ENCODE measurements around the gene AXIN2. TPM values are rescaled to one million over a fixed set of nuclear protein-coding genes. Genes with fewer than 3 reads are reported as not detected.
A peak's percentile ranks its signal among the peaks of the same experiment; 100 is the strongest.

Gene AXIN2
- total RNA-seq, 1 donor from 2014 or later, result 8.9 TPM

- Histone ChIP-seq H3K27me3 (ENCODE audit: insufficient read depth, low read length) (peaks cover 2% of the 10 kb centered on the region), H3K9me3 (ENCODE audit: insufficient read depth, low read depth, low read length) (no peaks in the 10 kb centered on the region), H3K4me1 (ENCODE audit: insufficient read depth, low read length) (peaks cover 11% of the 10 kb centered on the region), H3K36me3 (ENCODE audit: insufficient read depth, low read length) (no peaks in the 10 kb centered on the region), H4K20me1 (ENCODE audit: insufficient read depth, low read length) (no peaks in the 10 kb centered on the region), H2AFZ (ENCODE audit: low read depth, low read length) (no peak overlapping the region), H3K27ac (ENCODE audit: low read depth, low read length) (no peak overlapping the region), H3K4me3 (ENCODE audit: insufficient read depth, low read depth, low read length) (no peak overlapping the region), H3K9ac (ENCODE audit: low read length) (no peak overlapping the region), H3K4me2 (ENCODE audit: low read length) (no peak overlapping the region), H3K79me2 (ENCODE audit: insufficient read depth, low read length) (no peaks in the 10 kb centered on the region)
- FAIRE-seq, result no peak
- no peak for TF ChIP-seq CTCF (IDR thresholded peaks at IDR 0.05; ENCODE audit: insufficient read depth, low read depth, low read length)
- no peak for TF ChIP-seq EZH2 (IDR thresholded peaks at IDR 0.05; ENCODE audit: insufficient read depth, low read length)
- Mint-ChIP-seq H3K4me1 (ENCODE audit: low read depth, unreplicated experiment) (peaks cover 12% of the 10 kb centered on the region), H3K27me3 (ENCODE audit: low read depth, unreplicated experiment) (peaks cover 17% of the 10 kb centered on the region), H3K27ac (ENCODE audit: unreplicated experiment) (no peak overlapping the region), H3K9me3 (ENCODE audit: unreplicated experiment) (peaks cover 5% of the 10 kb centered on the region), H3K4me3 (ENCODE audit: unreplicated experiment) (no peak overlapping the region), H3K36me3 (ENCODE audit: low read depth, unreplicated experiment) (no peaks in the 10 kb centered on the region)
- DNase-seq (ENCODE audit: low read depth), result peak; percentile 76
These were observed 42.0 kb downstream of the AXIN2 start for GRCh38 chr17:65519462-65519861.

DNA sequence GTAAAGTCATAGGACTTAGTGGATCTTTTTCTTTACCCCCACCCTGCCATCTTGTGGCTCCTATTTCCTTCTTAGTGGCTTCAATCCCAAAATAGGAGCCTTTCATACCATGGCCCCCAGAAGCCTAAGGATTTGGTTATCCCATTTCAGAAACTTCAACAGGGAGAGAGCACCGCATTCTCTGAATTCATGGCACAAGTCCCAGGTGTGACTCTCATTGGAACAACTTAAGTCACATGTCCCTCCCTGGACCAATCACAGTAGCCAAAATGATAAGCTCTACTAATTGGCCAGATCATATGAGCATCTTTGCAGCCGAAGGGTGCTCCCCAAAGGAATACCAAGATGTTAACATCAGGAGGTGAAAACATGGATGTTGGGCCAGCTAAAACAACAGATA lies 43.2 kb downstream of the AXIN2 start:
- peaks cover 17% of the 10 kb centered on the region for H3K27me3 Mint-ChIP-seq (ENCODE audit: low read depth, unreplicated experiment)
- no peaks in the 10 kb centered on the region for H3K79me2 ChIP-seq (ENCODE audit: insufficient read depth, low read length)
- H3K9ac ChIP-seq (ENCODE audit: low read length), result no peak overlapping the region
- no peak overlapping the region for H3K27ac Mint-ChIP-seq (ENCODE audit: unreplicated experiment)
- no peak overlapping the region for H2AFZ ChIP-seq (ENCODE audit: low read depth, low read length)
- no peak overlapping the region for H3K4me3 ChIP-seq (ENCODE audit: insufficient read depth, low read depth, low read length)
- H3K4me2 ChIP-seq (ENCODE audit: low read length), result no peak overlapping the region
- no peak for TF ChIP-seq CTCF (IDR thresholded peaks at IDR 0.05; ENCODE audit: insufficient read depth, low read depth, low read length)
- TF ChIP-seq EZH2 (IDR thresholded peaks at IDR 0.05; ENCODE audit: insufficient read depth, low read length), result no peak
- H3K9me3 Mint-ChIP-seq (ENCODE audit: unreplicated experiment), result peaks cover 8% of the 10 kb centered on the region
- H3K27ac ChIP-seq (ENCODE audit: low read depth, low read length), result no peak overlapping the region
- H3K4me1 ChIP-seq (ENCODE audit: insufficient read depth, low read length), result peaks cover 12% of the 10 kb centered on the region
- DNase-seq (ENCODE audit: low read depth) (peak; percentile 63), FAIRE-seq (no peak)
- no peaks in the 10 kb centered on the region for H3K9me3 ChIP-seq (ENCODE audit: insufficient read depth, low read depth, low read length)
- no peaks in the 10 kb centered on the region for H3K36me3 ChIP-seq (ENCODE audit: insufficient read depth, low read length)
- no peak overlapping the region for H3K4me3 Mint-ChIP-seq (ENCODE audit: unreplicated experiment)
- H4K20me1 ChIP-seq (ENCODE audit: insufficient read depth, low read length), result no peaks in the 10 kb centered on the region
- peaks cover 12% of the 10 kb centered on the region for H3K4me1 Mint-ChIP-seq (ENCODE audit: low read depth, unreplicated experiment)
- peaks cover 2% of the 10 kb centered on the region for H3K27me3 ChIP-seq (ENCODE audit: insufficient read depth, low read length)
- H3K36me3 Mint-ChIP-seq (ENCODE audit: low read depth, unreplicated experiment), result no peaks in the 10 kb centered on the region

Data from astrocyte (in vitro differentiated cells and primary cell).